LNCaP clone FGC (cell line): ENCODE results near the gene UBE2J2.

Source experiments
- DNase-seq: peaks from one replicate; pipeline ENCODE4 v3.0.0-alpha.2; 2011; ENCODE audit warnings: low read depth
- H3K4me3 ChIP-seq: 2 replicates; pipeline ENCODE4 v1.5.1; 2011; ENCODE audit warnings: mild to moderate bottlenecking, low read depth, low read length, control low read depth
- CTCF ChIP-seq: IDR thresholded peaks from 2 replicates; pipeline ENCODE4 v1.5.1; 2012; ENCODE audit warnings: mild to moderate bottlenecking; ENCODE audit not compliant: control insufficient read depth, insufficient read depth; ENCODE audit errors: extremely low read depth

The UBE2J2 gene

GRCh38 chr1:1241588-1242219 lies 31.9 kb downstream of the UBE2J2 start:
- no peak for DNase-seq
- H3K4me3 ChIP-seq = no peak overlapping the region
- no peak for TF ChIP-seq CTCF

- peak overlapping the region; percentile 48 for H3K4me3 ChIP-seq
- no peak for TF ChIP-seq CTCF
- DNase-seq = peak; percentile 40
Measured at GRCh38 chr1:1240822-1241587, 32.6 kb downstream of the UBE2J2 start.

GRCh38 chr1:1240348-1240732 lies 33.3 kb downstream of the UBE2J2 start:
- H3K4me3 ChIP-seq = peak overlapping the region; percentile 48
- DNase-seq = no peak
- no peak for TF ChIP-seq CTCF

GRCh38 chr1:1239614-1240347 lies 33.9 kb downstream of the UBE2J2 start:
- peak overlapping the region; percentile 41 for H3K4me3 ChIP-seq
- no peak for DNase-seq
- no peak for TF ChIP-seq CTCF

- DNase-seq = no peak
- no peak for TF ChIP-seq CTCF
- H3K4me3 ChIP-seq = no peak overlapping the region
Measured at GRCh38 chr1:1239227-1239613, 34.4 kb downstream of the UBE2J2 start.

- no peak overlapping the region for H3K4me3 ChIP-seq
- DNase-seq = no peak
- TF ChIP-seq CTCF = no peak
Measured at GRCh38 chr1:1238702-1239178, 34.9 kb downstream of the UBE2J2 start.
